Stimulated activated CD8-positive, alpha-beta memory T cell treated with anti-CD3 and anti-CD28 coated beads, Interleukin-12 subunit alpha, Interleukin-12 subunit beta, amount 100 ng/mL, for 24 hours (primary cell): ENCODE measurements around the gene ERGIC1.

Experiments
- DNase-seq: peaks from one replicate; pipeline ENCODE4 v3.0.0-alpha.2; 2020; ENCODE audit errors: extremely low read depth

ERGIC1 gene

GRCh38 chr5:172920447-172920849 lies 86.4 kb downstream of the ERGIC1 start:
- no peak for DNase-seq

- DNase-seq: no peak
These were observed 86.9 kb downstream of the ERGIC1 start for GRCh38 chr5:172920995-172921394.

GRCh38 chr5:172921906-172922305 lies 87.9 kb downstream of the ERGIC1 start:
- DNase-seq: no peak

DNA sequence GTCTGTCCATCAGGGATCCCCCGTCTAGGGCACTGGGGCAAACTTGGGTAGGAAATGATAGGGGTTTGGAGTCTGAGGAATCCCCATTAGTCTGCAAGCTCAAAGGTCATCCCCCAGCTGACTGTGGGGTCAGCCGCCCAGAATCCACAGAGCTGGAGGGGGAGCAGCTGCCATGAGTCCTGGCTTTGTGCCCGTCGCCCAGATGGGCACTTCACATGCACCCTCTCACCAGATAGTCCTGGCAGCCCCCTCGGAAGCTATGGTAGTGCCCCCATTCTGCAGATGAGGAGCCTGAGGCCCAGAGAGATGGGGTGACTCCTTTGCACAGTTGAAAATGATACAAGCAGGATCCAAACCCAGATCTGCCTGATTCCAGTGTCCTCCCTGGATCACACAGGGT lies 89.5 kb downstream of the ERGIC1 start:
- no peak for DNase-seq

- no peak for DNase-seq
These were observed 91.4 kb downstream of the ERGIC1 start for GRCh38 chr5:172925336-172925948.

DNA sequence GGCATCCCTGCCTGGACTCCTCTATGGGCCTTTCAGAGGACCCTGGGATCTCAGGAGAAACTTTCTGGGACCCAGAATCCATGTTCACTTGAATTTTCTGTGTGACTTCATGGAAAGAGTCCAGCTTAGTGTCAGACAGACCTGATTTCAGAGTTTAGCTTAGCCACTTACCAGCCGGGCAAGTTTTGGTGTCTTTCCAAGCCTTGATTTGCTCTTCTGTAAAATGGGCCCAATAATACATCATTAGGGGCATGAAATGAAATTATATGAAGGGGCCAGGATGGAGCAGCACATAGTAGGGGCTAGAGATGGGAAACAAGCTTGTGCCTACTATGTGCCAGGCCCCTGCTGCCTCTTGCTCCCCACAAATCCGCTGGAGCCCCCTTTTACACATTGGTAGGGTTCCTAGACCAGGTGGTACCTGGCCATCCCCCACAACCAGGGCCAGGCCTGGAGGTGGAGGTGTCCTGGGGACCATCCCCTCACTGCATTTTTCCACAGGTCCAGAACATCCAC lies 92.0 kb downstream of the ERGIC1 start:
- no peak for DNase-seq

GRCh38 chr5:172926796-172927195 lies 92.7 kb downstream of the ERGIC1 start:
- DNase-seq: no peak

DNA sequence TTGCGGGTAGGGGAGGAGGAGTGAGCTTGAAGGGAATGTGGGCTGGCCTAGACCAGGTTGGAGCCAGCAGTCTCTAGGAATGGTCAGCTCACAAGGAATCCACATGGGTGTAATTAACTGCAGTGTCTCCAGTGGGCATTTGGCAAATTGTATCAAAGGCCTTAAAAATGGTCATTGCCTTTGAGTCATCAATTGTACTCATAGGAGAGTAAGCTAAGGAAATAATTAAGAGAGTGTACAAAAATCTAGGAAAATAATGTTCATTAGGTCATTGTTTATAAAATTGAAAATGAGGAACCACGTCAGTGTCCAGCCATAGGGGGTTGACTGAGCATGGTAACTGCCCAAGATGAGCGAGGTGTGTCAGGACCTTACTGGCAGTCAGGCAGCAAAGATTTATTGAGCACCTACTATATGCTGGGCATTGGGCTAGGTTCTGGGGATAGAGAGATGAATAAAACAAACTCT lies 95.4 kb downstream of the ERGIC1 start:
- no peak for DNase-seq

DNA sequence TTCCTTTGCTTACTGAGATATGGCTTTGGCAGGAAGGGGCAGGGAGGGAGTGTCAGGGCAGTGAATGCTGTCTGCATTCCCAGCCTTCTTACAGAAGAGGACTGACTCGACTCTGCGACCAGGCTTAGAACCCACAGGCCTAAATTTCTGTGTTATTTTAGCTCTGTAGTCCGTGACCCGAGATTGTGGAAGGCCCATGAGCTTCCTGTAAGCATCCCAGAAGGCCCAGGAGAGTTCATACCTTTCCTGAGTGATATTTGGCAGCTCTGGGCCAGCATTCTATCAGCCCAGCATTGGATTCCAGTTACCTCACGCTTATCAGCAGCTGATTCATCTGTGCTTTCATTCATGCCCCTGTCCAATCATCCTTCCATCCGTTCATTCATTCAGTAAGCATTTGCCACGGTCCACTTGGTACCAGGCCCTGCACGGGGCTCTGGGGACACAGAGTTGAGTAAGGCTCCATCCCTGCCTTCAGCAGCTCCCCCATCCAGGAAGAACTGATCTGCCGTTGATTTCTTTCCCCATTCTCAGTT lies 97.0 kb downstream of the ERGIC1 start:
- DNase-seq: no peak

- peak; percentile 25 for DNase-seq
These were observed 98.4 kb downstream of the ERGIC1 start for GRCh38 chr5:172932313-172933017.

DNA sequence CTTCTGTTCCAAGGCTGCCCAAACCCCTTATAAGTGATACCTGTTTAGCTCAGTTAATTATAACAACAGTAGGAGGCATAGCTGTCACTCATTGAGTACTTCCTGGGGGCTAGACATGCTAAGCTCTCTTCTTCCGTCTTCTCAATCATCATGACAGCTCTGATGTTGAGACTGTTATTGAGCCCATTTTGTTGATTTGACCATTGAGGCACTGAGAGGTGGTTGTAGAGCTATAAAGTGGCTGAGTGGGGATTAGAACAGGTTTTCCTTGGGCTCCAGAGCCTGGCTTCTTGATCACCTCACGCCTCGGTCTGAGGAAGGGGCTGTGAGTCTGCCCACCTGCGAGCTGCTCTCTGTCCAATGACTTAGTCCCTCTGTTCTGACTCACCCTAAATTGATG lies 99.2 kb downstream of the ERGIC1 start:
- no peak for DNase-seq

DNA sequence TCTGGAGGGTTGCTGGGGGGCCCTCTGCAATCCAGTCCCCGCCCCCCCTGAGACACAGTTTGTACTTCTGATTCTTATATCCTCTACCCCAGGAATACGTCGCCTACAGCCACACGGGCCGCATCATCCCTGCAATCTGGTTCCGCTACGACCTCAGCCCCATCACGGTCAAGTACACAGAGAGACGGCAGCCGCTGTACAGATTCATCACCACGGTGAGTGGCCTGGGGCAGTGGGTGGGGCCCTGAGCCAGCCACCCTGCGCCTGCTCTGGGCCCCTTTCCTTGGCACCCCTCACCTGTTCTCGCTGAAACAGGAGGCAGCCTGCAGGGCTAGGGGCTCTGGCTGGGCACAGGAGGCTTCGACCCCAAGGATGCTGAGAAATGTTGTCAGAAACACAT lies 101.0 kb downstream of the ERGIC1 start:
- no peak for DNase-seq

- no peak for DNase-seq
These were observed 102.3 kb downstream of the ERGIC1 start for GRCh38 chr5:172936401-172936800.

DNA sequence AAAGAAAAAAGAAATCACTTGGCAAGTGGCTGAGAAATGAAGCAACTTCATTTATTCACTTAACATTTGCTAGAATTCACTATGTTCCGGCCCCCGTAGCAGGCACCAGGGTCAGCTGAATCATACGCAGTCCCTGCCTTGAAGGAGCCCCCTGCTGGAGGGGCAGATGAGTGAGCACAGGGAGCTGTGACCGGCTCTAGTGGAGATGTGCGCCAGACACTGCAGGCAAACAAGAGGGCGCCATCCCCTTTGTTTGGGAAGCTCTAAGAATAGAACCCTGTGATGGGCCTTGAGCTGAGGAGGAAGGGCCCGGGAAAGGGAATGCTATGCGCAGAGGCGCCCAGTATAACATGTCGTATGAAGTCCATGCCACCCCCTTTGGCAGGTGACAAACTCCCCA lies 105.0 kb downstream of the ERGIC1 start:
- no peak for DNase-seq

- no peak for DNase-seq
These were observed 105.7 kb downstream of the ERGIC1 start for GRCh38 chr5:172939611-172940267.

GRCh38 chr5:172940268-172941066 lies 106.4 kb downstream of the ERGIC1 start:
- no peak for DNase-seq

- DNase-seq: no peak
These were observed 107.0 kb downstream of the ERGIC1 start for GRCh38 chr5:172941067-172941516.

DNA sequence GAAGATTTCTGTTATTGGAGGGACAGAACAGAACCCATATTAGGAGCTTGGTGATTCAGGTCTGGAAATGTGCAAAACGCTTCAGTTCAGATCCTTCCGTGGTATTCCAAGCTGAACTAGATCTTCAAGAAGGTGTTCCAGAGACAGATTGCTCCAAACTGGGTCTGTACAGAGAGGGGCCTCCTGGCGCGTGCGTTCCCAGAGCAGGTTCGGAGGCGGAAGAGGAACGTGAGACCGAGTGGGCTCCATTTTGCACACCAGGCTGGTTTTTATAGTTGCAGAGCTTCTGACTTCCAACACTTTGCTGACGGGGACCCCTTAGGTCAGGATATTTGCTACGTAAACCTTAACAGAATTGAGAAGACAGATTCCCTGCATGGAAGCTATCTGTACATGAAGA lies 108.5 kb downstream of the ERGIC1 start:
- DNase-seq: no peak

DNA sequence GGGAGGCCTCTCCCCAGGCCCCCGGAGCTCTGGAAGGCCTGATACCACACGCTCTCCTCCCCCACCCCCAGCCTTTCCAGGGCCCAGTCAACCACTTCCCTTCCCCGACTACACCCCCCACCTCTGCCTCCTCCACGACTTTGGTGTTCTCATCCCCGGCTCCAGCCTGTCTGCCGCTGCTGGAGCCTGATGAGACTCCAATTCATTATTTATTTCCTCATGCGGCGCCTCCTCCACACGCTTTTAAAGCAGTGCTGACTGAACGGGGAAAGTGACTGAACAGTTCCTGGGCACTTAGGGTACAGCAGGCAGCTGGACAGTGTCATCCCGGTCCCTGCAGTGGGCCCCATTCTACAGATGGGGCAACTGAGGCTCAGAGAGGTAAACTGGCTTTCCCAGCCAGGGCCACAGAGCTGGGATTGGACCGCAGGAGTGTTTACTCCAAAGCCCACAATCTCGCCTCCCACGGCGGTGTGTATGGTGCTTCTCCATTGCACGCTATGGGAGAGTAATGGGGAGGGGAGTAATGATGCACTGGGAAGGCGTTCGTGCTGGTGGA lies 109.3 kb downstream of the ERGIC1 start:
- DNase-seq: no peak

DNA sequence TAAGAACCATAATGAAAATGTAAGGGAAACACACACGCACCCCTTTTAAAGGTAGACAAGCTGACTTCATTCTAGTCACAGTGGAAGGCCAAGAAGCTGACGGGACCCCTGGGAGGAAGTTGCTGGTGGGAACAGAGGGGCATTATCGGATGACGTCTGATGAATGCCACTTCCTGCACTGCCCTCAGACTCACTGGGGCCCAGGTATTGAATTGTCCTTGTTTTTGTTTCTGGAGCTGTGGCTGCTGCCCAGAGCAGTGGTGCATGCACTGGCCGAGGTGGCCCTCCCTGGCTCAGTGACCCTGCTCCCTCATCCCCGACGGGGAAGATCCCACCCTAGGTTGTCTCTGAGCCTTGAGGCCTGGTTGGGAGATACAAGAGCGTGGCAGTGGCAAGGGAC lies 109.9 kb downstream of the ERGIC1 start:
- no peak for DNase-seq

DNA sequence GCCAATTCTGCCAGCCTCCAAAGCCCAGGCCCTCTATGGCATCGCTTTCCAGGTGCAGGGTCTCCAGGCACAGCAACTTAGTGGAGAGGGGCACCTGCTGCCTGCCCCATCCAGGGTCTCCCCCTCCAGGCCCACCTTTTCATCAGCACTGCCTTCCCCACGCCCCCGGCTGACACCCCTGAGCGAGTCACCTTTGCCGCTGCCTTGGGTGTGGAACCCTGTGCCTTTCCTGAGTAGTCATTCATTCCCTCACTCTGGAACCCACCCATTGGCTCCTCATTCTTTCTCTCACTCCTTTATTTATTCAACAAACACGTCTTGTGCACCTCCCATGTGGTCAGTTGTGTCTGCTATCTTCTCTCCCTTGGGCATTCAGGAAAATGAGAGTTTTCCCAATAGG lies 110.7 kb downstream of the ERGIC1 start:
- DNase-seq: no peak
